22Rv1 (cell line): ENCODE results near the gene BMF.

Experiments
- CTCF ChIP-seq: fragments of 450-650 bp; IDR thresholded peaks from 2 replicates; pipeline ENCODE4 v1.5.1; 2017; ENCODE audit warnings: mild to moderate bottlenecking
- ZFX ChIP-seq: fragments of 450-650 bp; IDR thresholded peaks from 2 replicates; pipeline ENCODE4 v1.6.1; 2017; ENCODE audit warnings: antibody characterized with exemption, borderline replicate concordance

- TF ChIP-seq CTCF, result no peak
- no peak for TF ChIP-seq ZFX
Measured at GRCh38 chr15:40133544-40133943, 24.9 kb upstream of the BMF start.
